PC-3 (cell line): Measurements from ENCODE around the gene PLXNA1.

Experiments used
- EZH2 ChIP-seq: fragments of 300-600 bp; sonication (generic); IDR thresholded peaks from one replicate; pipeline ENCODE4 v1.6.1; 2017; ENCODE audit warnings: antibody characterized with exemption, mild to moderate bottlenecking, low read length; ENCODE audit not compliant: unreplicated experiment
- TF ChIP-seq, protein P1 (sequence below): fragments of 300-600 bp; sonication (generic); conservative IDR thresholded peaks from 2 replicates; pipeline ENCODE4 v1.5.1; 2017; ENCODE audit warnings: antibody characterized with exemption, low read depth, mild to moderate bottlenecking, low read length

DNA sequence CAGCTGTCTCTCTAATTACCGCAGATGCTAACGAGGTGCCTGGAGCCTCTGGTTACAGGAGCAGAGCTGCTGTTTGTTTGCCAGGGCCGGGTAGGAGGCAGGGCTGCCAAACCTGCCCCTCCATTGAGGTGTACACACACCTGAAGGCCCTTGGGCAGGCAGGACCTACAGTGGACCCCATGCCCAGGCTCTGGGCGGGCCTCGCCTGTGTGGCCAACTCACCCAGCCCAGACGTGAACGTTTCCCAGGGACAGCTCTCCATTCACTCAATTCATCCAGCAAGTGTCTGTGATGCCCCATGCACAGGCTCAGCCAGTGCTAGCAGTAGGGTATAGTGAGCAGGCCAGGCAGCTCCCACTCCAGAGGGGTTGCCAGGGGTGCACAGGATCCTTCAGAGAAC lies 43.7 kb downstream of the PLXNA1 start:
- TF ChIP-seq, protein P1, sequence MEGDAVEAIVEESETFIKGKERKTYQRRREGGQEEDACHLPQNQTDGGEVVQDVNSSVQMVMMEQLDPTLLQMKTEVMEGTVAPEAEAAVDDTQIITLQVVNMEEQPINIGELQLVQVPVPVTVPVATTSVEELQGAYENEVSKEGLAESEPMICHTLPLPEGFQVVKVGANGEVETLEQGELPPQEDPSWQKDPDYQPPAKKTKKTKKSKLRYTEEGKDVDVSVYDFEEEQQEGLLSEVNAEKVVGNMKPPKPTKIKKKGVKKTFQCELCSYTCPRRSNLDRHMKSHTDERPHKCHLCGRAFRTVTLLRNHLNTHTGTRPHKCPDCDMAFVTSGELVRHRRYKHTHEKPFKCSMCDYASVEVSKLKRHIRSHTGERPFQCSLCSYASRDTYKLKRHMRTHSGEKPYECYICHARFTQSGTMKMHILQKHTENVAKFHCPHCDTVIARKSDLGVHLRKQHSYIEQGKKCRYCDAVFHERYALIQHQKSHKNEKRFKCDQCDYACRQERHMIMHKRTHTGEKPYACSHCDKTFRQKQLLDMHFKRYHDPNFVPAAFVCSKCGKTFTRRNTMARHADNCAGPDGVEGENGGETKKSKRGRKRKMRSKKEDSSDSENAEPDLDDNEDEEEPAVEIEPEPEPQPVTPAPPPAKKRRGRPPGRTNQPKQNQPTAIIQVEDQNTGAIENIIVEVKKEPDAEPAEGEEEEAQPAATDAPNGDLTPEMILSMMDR, result no peak
- TF ChIP-seq EZH2, result no peak
